ENCODE data around the gene SLC12A7.

SLC12A7 gene

GRCh38 chr5:1150866-1151265 lies 39.0 kb upstream of the SLC12A7 start:
- no peaks in the 10 kb centered on the region for H3K4me1 ChIP-seq (ENCODE audit: insufficient read depth, low read length)
- no peaks in the 10 kb centered on the region for H3K36me3 ChIP-seq (ENCODE audit: insufficient read depth, low read length)
- H3K9me3 ChIP-seq (ENCODE audit: control insufficient read depth, insufficient read depth, low read length) = no peaks in the 10 kb centered on the region
- H3K9ac ChIP-seq (ENCODE audit: low read depth, low read length) = no peak overlapping the region

DNA sequence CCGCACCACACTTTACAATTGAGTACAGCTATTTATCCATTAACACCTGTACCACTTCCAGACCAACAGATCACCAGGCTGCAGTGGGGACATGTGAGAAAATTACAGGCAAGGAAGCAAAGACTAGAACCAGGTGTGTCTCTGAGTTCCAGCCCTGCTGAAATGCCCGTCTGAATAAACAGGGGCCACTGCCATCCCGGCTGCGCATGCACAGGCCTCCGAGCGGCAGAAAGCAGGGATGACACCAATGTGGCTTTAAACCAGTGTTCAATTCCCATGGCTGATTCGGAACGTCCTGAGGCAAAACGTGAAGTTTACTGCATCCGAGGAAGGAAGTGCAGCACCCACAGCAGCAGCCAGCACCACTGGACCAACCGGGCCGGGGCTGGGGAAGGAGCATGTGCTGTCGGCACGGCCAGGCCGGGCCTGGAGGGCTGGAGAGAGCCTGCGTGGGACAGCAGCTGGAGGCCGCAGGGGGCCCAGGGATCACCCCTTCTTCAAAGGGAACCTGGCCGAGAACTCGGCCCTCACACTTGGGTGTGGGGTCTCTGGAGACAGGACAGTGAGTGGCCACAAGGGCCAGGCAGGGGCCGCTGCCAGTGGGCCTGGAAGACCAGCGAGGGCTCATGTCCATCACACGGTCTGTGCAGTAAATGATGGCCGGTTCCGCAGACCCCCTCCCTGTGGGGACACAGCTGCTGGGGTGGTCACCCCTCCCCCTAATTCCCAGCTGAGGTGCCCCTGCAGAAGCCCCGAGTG lies 33.0 kb upstream of the SLC12A7 start:
- Histone ChIP-seq H3K9me3 (ENCODE audit: control insufficient read depth, insufficient read depth, low read length) (no peaks in the 10 kb centered on the region), H3K4me1 (ENCODE audit: insufficient read depth, low read length) (peaks cover 4% of the 10 kb centered on the region; the same call in 1 of the 2 replicates), H3K36me3 (ENCODE audit: insufficient read depth, low read length) (no peaks in the 10 kb centered on the region), H3K9ac (ENCODE audit: low read depth, low read length) (no peak overlapping the region)

DNA sequence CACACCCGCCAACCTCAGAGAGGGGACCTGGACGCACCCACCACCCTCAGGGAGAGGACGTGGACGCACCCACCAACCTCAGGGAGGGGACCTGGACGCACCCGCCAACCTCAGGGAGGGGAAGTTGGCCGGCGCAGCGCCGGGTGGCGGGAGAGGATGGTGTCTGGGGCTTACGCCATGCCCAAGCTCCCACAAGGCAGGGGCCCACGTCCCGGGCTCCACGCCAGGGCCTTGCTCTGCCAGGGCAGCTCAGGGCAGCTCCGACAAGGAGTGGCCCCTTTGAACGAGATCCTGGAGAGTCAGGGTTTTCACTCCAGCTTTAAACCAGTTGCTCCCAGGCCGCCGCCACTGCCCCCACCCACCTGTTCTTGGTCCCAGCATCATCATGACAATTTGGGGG lies 32.2 kb upstream of the SLC12A7 start:
- no peaks in the 10 kb centered on the region for H3K36me3 ChIP-seq (ENCODE audit: insufficient read depth, low read length)
- no peak overlapping the region for H3K9ac ChIP-seq (ENCODE audit: low read depth, low read length)
- H3K9me3 ChIP-seq (ENCODE audit: control insufficient read depth, insufficient read depth, low read length) = no peaks in the 10 kb centered on the region

DNA sequence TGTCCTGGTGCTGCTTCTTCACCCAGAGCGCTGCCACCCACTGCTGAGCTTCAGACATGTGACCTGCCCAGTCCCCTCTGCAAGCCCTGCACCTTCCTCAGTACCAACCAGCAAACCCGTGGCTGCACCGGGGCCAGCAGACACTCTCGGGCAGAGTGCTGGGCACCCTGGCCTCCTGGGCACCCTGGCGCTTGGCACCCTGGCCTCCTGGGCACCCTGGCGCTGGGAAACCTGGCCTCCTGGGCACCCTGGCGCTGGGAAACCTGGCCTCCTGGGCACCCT lies 31.7 kb upstream of the SLC12A7 start:
- Histone ChIP-seq H3K36me3 (ENCODE audit: insufficient read depth, low read length) (no peaks in the 10 kb centered on the region), H3K9me3 (ENCODE audit: control insufficient read depth, insufficient read depth, low read length) (no peaks in the 10 kb centered on the region), H3K4me1 (ENCODE audit: insufficient read depth, low read length) (peaks cover 4% of the 10 kb centered on the region; the same call in 1 of the 2 replicates), H3K9ac (ENCODE audit: low read depth, low read length) (no peak overlapping the region)

More for the DNA sequence above, 32.2 kb upstream of the SLC12A7 start:
- H3K4me1 ChIP-seq (ENCODE audit: insufficient read depth, low read length) = peaks cover 4% of the 10 kb centered on the region; the same call in 1 of the 2 replicates

DNA sequence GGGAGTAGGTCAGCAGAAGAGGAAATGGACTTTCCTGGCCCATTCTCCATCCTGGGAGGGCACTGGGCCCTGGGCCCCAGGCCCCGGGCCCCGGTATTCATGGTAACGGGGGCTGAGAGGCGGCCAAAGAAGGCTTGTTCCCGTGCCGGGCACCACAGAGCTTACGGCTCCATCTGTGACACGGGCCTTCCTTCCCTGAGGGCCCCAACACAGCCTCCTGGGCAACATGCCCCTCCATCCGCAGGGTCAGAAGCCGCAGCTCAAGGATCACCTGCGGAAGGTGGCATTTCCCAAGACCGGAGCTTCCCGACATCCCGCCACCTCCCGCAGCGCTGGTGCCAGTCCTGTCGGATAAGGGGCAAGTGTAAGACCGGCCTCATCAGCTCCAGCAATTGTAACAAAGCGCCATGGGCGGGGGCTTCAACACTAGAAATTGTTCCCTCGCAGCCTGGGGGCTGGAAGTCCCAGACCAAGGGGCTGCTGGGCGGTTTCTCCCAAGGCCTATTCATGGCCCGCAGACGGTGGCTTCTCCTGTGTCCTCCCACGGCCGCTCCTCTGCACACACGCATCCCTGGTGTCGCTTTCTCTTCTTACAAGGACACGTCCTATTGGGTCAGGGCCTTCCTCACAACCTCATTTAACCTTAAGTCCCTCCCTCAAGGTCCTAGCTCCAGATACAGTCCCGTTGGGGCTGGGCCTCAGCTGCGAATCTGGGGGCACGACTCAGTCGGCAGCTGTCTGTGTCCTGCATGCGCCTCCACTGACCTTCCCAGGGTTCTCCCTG lies 31.2 kb upstream of the SLC12A7 start:
- H3K36me3 ChIP-seq (ENCODE audit: insufficient read depth, low read length) = no peaks in the 10 kb centered on the region
- H3K9me3 ChIP-seq (ENCODE audit: control insufficient read depth, insufficient read depth, low read length) = no peaks in the 10 kb centered on the region
- no peak overlapping the region for H3K9ac ChIP-seq (ENCODE audit: low read depth, low read length)
- H3K4me1 ChIP-seq (ENCODE audit: insufficient read depth, low read length) = peaks cover 4% of the 10 kb centered on the region; the same call in 1 of the 2 replicates

GRCh38 chr5:1141834-1142233 lies 30.0 kb upstream of the SLC12A7 start:
- Histone ChIP-seq H3K9ac (ENCODE audit: low read depth, low read length) (no peak overlapping the region), H3K4me1 (ENCODE audit: insufficient read depth, low read length) (peaks cover 4% of the 10 kb centered on the region; the same call in 1 of the 2 replicates), H3K36me3 (ENCODE audit: insufficient read depth, low read length) (no peaks in the 10 kb centered on the region), H3K9me3 (ENCODE audit: control insufficient read depth, insufficient read depth, low read length) (no peaks in the 10 kb centered on the region)

- H3K36me3 ChIP-seq (ENCODE audit: insufficient read depth, low read length) = no peaks in the 10 kb centered on the region
- no peak overlapping the region for H3K9ac ChIP-seq (ENCODE audit: low read depth, low read length)
- no peaks in the 10 kb centered on the region for H3K9me3 ChIP-seq (ENCODE audit: control insufficient read depth, insufficient read depth, low read length)
- H3K4me1 ChIP-seq (ENCODE audit: insufficient read depth, low read length) = peaks cover 4% of the 10 kb centered on the region; the same call in 1 of the 2 replicates
Measured at GRCh38 chr5:1140818-1141189, 28.9 kb upstream of the SLC12A7 start.

GRCh38 chr5:1140171-1140817 lies 28.4 kb upstream of the SLC12A7 start:
- H3K4me1 ChIP-seq (ENCODE audit: insufficient read depth, low read length) = peaks cover 4% of the 10 kb centered on the region; the same call in 1 of the 2 replicates
- H3K36me3 ChIP-seq (ENCODE audit: insufficient read depth, low read length) = no peaks in the 10 kb centered on the region
- no peak overlapping the region for H3K9ac ChIP-seq (ENCODE audit: low read depth, low read length)

GRCh38 chr5:1139331-1140170 lies 27.7 kb upstream of the SLC12A7 start:
- H3K9me3 ChIP-seq (ENCODE audit: control insufficient read depth, insufficient read depth, low read length) = no peaks in the 10 kb centered on the region
- no peaks in the 10 kb centered on the region for H3K36me3 ChIP-seq (ENCODE audit: insufficient read depth, low read length)
- H3K9ac ChIP-seq (ENCODE audit: low read depth, low read length) = no peak overlapping the region
- H3K4me1 ChIP-seq (ENCODE audit: insufficient read depth, low read length) = peaks cover 4% of the 10 kb centered on the region; the same call in 1 of the 2 replicates

More at GRCh38 chr5:1140171-1140817, 28.4 kb upstream of the SLC12A7 start:
- H3K9me3 ChIP-seq (ENCODE audit: control insufficient read depth, insufficient read depth, low read length) = no peaks in the 10 kb centered on the region

DNA sequence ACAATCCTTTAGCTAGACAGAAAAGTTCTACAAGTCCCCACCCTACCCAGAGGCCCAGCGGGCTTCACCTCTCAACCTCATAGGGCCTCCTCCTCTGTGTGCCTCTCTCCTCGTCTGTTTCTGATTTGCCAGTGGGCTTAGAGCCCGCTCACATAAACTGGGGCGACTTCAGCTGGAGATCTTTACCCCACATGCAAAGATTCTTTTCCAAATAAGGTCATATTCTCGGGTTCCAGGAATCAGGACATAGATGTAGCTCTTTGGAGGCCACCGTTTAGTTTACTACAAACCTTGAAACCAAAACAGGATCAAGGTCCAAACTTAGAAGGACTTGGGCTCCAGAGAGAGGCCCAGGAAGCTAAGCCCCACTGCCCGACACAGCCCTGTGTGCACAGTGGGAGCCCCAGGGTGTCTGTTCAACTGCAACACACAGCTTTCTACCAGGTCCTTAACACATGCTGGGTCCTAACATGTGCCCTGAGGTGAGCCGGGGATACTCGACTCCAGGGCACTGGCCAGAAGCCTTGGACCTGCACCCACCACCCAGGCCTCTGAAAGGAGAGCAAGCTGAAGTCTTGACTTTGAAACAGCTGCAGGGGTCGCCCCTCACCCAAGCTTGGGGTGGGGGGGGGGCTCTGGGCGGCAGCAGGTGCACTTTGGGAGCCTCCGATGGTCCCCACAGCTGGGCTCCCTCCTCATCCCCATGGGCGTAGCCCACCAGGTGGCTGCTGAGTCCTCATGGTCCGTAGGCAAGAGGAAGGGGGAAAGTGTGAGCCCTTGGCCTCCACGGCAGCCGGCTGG lies 26.8 kb upstream of the SLC12A7 start:
- Histone ChIP-seq H3K9ac (ENCODE audit: low read depth, low read length) (no peak overlapping the region), H3K36me3 (ENCODE audit: insufficient read depth, low read length) (no peaks in the 10 kb centered on the region), H3K4me1 (ENCODE audit: insufficient read depth, low read length) (peaks cover 4% of the 10 kb centered on the region; the same call in 1 of the 2 replicates), H3K9me3 (ENCODE audit: control insufficient read depth, insufficient read depth, low read length) (no peaks in the 10 kb centered on the region)

DNA sequence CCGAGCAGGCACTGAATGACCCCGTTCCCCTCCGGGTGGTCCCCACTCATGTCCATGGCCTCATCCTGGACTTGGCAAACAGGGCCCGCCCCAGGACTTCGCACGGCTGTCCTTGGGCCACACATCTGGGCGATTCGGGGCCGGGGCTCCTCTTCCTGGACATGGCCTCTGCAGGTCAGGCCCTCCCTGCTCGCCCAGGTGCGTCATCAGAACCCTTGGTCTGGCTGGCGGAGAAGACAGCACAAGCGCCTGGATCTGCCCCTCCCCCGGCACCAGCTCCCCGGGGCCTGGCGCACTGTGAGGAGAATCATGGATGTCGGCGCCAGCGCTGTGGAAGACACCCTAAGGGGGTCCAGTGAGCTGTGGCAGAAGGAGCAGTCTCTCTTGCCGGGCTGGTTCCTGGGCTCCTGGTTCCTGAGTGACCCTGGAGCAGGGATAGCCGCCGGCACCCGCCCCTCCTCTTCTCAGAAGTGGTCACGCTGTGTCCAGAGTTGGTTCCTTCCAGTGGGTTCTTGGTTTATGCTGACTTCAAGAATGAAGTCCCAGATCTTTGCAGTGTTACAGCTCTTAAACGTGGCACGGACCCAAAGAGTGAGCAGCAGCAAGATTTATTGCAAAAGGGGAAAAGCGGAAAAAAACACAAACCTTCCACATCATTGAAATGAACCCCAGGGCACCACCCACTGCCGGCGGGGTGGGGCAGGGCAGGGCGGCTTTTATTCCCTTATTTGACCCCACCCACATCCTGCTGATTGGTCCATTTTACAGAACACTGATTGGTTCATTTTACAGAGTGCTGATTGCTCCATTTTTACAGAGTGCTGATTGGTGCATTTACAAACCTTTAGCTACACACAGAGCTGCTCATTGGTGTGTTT lies 25.9 kb upstream of the SLC12A7 start:
- no peaks in the 10 kb centered on the region for H3K9me3 ChIP-seq (ENCODE audit: control insufficient read depth, insufficient read depth, low read length)
- no peaks in the 10 kb centered on the region for H3K36me3 ChIP-seq (ENCODE audit: insufficient read depth, low read length)
- no peak overlapping the region for H3K9ac ChIP-seq (ENCODE audit: low read depth, low read length)
- H3K4me1 ChIP-seq (ENCODE audit: insufficient read depth, low read length) = peaks cover 4% of the 10 kb centered on the region; the same call in 1 of the 2 replicates

DNA sequence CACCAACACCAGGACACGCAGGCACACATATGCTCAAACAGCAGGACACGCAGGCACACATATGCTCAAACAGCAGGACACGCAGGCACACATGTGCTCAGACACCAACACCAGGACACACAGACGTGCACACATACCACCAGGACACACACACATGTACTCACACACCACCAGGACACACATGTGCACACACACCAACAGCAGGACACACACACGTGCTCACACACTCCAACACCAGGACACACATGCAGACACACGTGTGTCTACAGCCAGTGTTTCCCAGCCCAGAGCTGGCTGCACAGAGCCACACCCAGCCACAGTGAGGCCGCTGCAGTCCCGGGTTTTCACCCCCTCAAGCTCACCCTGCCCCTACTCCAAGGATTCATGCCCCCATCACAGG lies 25.0 kb upstream of the SLC12A7 start:
- no peaks in the 10 kb centered on the region for H3K36me3 ChIP-seq (ENCODE audit: insufficient read depth, low read length)
- H3K9ac ChIP-seq (ENCODE audit: low read depth, low read length) = no peak overlapping the region
- peaks cover 3% of the 10 kb centered on the region; the same call in 1 of the 2 replicates for H3K4me1 ChIP-seq (ENCODE audit: insufficient read depth, low read length)
- H3K9me3 ChIP-seq (ENCODE audit: control insufficient read depth, insufficient read depth, low read length) = no peaks in the 10 kb centered on the region
